ENCODE results near the gene HOXA13. TPM values are rescaled to one million over a fixed set of nuclear protein-coding genes. Genes with fewer than 3 reads are reported as not detected.

HOXA13 gene
- total and polyA plus RNA-seq, 10 of the 15 experiments (the other 5 are each of a cell fraction or from before 2014, with no cell fraction given), result not detected

GRCh38 chr7:27203365-27203953 lies 3.6 kb upstream of the HOXA13 start:
- Histone ChIP-seq H3K9me3 (replicated peaks; ENCODE audit: control insufficient read depth, insufficient read depth, low read length) (no peaks in the 10 kb centered on the region; the same call in 2 of the 3 replicates), H3K4me2 (ENCODE audit: control insufficient read depth, insufficient read depth) (no peak overlapping the region), H3K4me3 (no peak overlapping the region), H2AFZ (ENCODE audit: control insufficient read depth, low read depth, low read length) (no peak overlapping the region), H3K79me2 (ENCODE audit: control insufficient read depth, insufficient read depth, low read length) (no peaks in the 10 kb centered on the region), H3K9ac (ENCODE audit: control insufficient read depth, insufficient read depth, low read length) (no peak overlapping the region), H3K4me1 (ENCODE audit: control insufficient read depth, insufficient read depth, low read length) (no peaks in the 10 kb centered on the region; the same call in 1 of the 2 replicates), H3K27me3 (replicated peaks in 1 of 2; ENCODE audit: control insufficient read depth in 2 of 2, insufficient read depth in 2 of 2, low read length in 1 of 2) (peaks cover 29 to 54% of the 10 kb centered on the region in 2 experiments), H4K20me1 (ENCODE audit: control insufficient read depth, insufficient read depth) (no peaks in the 10 kb centered on the region), H3K27ac (ENCODE audit: control insufficient read depth, insufficient read depth) (no peak overlapping the region), H3K36me3 (ENCODE audit: control insufficient read depth in 2 of 2, insufficient read depth in 2 of 2, low read length in 1 of 2) (no peaks in the 10 kb centered on the region)
- FAIRE-seq, result no peak
- in situ Hi-C loops (cut with MboI), result loop anchor here (5.0 kb wide), 1 partner anchor 719 kb away; no protein-coding TSS in a partner anchor
- ChIA-PET CTCF (interaction anchor here (1.3 to 1.8 kb wide), 2 partner anchors 7 to 403 kb away, joined by 3 to 8 read pairs; no protein-coding TSS in a partner anchor), RAD21 (ENCODE audit: unreplicated experiment) (no interaction called here), POLR2A (interaction anchor here (0.6 kb wide), 1 partner anchor 894 kb away, joined by 4 read pairs; no protein-coding TSS in a partner anchor), SMC1A (ENCODE audit: uncharacterized antibody, unreplicated experiment) (no interaction called here)
- 18% methylated on average over 10 of the region's 10 CpGs for WGBS (ENCODE audit: insufficient coverage, insufficient replicate concordance, low lambda C conversion rate, missing lambda C conversion rate)
- no TSS peak for BruUV-seq (replicated peaks)
- intact Hi-C loops (cut with micrococcal nuclease; ENCODE audit: unreplicated experiment), result no loop called here
- ATAC-seq, result no peak
- TF ChIP-seq PRDM15 (CRISPR knock-in tag; IDR thresholded peaks at IDR 0.05) (no peak), ZSCAN29 (IDR thresholded peaks at IDR 0.05) (no peak), HCFC1 (IDR thresholded peaks at IDR 0.05; ENCODE audit: low read length) (no peak), YBX1 (IDR thresholded peaks at IDR 0.05) (no peak), CREM (IDR thresholded peaks at IDR 0.05; ENCODE audit: low read depth) (no peak), NFXL1 (IDR thresholded peaks at IDR 0.05; ENCODE audit: borderline replicate concordance) (no peak), E2F4 (IDR thresholded peaks at IDR 0.05; ENCODE audit: low read depth, low read length) (no peak), USF1 (IDR thresholded peaks at IDR 0.05; ENCODE audit: borderline replicate concordance, extremely low read length, insufficient read depth, low read depth, low read length) (no peak), GATAD2B (conservative IDR thresholded peaks at IDR 0.05; ENCODE audit: low read depth) (no peak)
- no peak for DNase-seq (ENCODE audit: low read depth, low spot score)
